Pancreas (tissue), 10 donors: ENCODE measurements around the gene AZI2. TPM values are rescaled to one million over a fixed set of nuclear protein-coding genes. Genes with fewer than 3 reads are reported as not detected.

ENCODE experiments used
- ATAC-seq, 4 donors: fragments of 200-7000 bp; cut with Tn5 transposase; one replicate each; pipeline versions ENCODE4 v1.8.0 to v1.9.1; 2020; ENCODE audit warnings: mild to moderate bottlenecking in 4 of 4, moderate library complexity in 4 of 4
- DNase-seq, 6 donors: peaks; one replicate each; pipeline ENCODE4 v3.0.0-alpha.2; 2020
- FAIRE-seq: peaks from 2 replicates; lab custom pipeline; 2012; peaks lifted over from hg19 to GRCh38; lab: Jason Lieb, UNC
- H3K27ac ChIP-seq, 4 donors: fragments of 200-600 bp; sonication (generic); 1 replicate in 3 of 4; 2 replicates in 1 of 4; pipeline versions ENCODE4 v1.5.0 to v1.8.0; 2020
- H3K27me3 ChIP-seq, 4 donors: fragments of 200-600 bp; one replicate each; pipeline ENCODE4 v1.8.0; 2021
- H3K36me3 ChIP-seq, 3 donors: fragments of 200-600 bp; sonication (generic) in 1 of 3; one replicate each; pipeline versions ENCODE4 v1.5.0 to v1.8.0; 2020 to 2021
- H3K4me1 ChIP-seq, 3 donors: fragments of 200-600 bp; one replicate each; pipeline ENCODE4 v1.8.0; 2021
- H3K4me3 ChIP-seq, 4 donors: fragments of 200-600 bp; sonication (generic) in 2 of 4; one replicate each; pipeline versions ENCODE4 v1.5.0 to v1.8.0; 2020 to 2021
- H3K9me3 ChIP-seq, 4 donors: fragments of 200-600 bp; one replicate each; pipeline ENCODE4 v1.8.0; 2021
- WGBS, 2 donors: extraction: QIAGEN DNeasy Blood & Tissue Kit; methylation state at CpG; one replicate each; pipeline ENCODE4 v1.1.7; 2013; 5-methylcytosine and 5-hydroxymethylcytosine counted together
- intact Hi-C, 3 donors: fragments of 100-400 bp; cut with DNase I; formaldehyde crosslinking; loops; one replicate each; pipeline versions ENCODE4 v1.11.1 to v1.14.2; 2022
- polyA plus RNA-seq, 2 donors: library from polyadenylated mRNA; stranded (reverse); fragments of 200-250 nt; gene quantifications; one replicate each; pipeline ENCODE4 v1.2.3, GENCODE V29; 2013
- total RNA-seq, 6 donors: library from RNA; stranded (reverse); fragmentation: NEBNext Ultra II Directional in 4 of 6; extraction: Animal tissue kit (Norgen Biotek cat#: 25700) in 4 of 6; gene quantifications; one replicate each; pipeline versions ENCODE4 v1.2.1 to v1.2.4, GENCODE V29; 2021 to 2023
- TF ChIP-seq, protein P1 (sequence below), 4 donors: fragments of 200-600 bp; sonication (generic) in 3 of 4; IDR thresholded peaks; one replicate each; pipeline versions ENCODE4 v1.5.0 to v1.8.0; 2021; ENCODE audit warnings: antibody characterized with exemption in 4 of 4
- donor health status: healthy with polysubstance abuse.
- donor health status: DM: no; HTN: no; CAD: no; lungs with moderate emphysema.
- donor health status: DM: no; HTN: no; CAD: no.
- donor health status: control.
- donor health status: control.
- donor health status: Bipolar disorder and iron deficiency.
- donor health status: DM: yes; HTN: yes; CAD: no.
- donor health status: DM: no; HTN: no; CAD: no.
- donor health status: DM: no; HTN: no; CAD: no.
- donor health status: DM: yes; HTN: yes; CAD: no.

Gene AZI2
- total and polyA plus RNA-seq, 8 donors: 13.2 to 35.9 (median 29.3) TPM

GRCh38 chr3:28279770-28280169, 68.9 kb downstream of the AZI2 start:
- intact Hi-C loops: no loop called here
- no peak for FAIRE-seq
- H3K27ac ChIP-seq: no peak overlapping the region

DNA sequence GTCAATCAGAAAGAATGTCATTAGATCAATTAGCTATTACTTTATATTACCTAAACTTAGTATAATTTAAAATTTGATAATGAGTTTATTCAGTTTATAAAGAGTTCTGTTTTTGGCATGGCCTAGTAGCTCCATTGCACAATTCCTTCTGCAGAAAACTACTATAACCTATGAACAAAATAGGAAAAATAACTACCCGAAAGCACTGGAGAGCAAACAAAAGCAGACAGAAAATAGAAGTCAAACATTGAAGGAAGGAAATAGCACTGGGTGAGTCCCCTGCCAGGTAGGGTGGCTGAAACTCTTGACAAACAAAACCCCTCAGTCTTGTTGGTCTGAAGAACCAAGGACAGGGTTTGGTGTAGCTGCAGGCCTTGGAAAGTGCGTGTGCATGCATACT, 69.7 kb downstream of the AZI2 start:
- H3K27ac ChIP-seq: no peak overlapping the region
- peak in 1 of 4 donors; percentile 24 for ATAC-seq
- H3K27me3 ChIP-seq: no peaks in the 10 kb centered on the region
- no peak overlapping the region for H3K4me3 ChIP-seq
- peaks cover 0 to 4% (median 0%) of the 10 kb centered on the region in 3 donors for H3K4me1 ChIP-seq
- DNase-seq: no peak
- no peaks in the 10 kb centered on the region for H3K9me3 ChIP-seq
- no peaks in the 10 kb centered on the region for H3K36me3 ChIP-seq
- intact Hi-C loops: no loop called here
- TF ChIP-seq, protein P1, sequence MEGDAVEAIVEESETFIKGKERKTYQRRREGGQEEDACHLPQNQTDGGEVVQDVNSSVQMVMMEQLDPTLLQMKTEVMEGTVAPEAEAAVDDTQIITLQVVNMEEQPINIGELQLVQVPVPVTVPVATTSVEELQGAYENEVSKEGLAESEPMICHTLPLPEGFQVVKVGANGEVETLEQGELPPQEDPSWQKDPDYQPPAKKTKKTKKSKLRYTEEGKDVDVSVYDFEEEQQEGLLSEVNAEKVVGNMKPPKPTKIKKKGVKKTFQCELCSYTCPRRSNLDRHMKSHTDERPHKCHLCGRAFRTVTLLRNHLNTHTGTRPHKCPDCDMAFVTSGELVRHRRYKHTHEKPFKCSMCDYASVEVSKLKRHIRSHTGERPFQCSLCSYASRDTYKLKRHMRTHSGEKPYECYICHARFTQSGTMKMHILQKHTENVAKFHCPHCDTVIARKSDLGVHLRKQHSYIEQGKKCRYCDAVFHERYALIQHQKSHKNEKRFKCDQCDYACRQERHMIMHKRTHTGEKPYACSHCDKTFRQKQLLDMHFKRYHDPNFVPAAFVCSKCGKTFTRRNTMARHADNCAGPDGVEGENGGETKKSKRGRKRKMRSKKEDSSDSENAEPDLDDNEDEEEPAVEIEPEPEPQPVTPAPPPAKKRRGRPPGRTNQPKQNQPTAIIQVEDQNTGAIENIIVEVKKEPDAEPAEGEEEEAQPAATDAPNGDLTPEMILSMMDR (IDR thresholded peaks at IDR 0.05): no peak
- 78 to 87% methylated on average over 2 of the region's 2 CpGs for WGBS, 2 donors
- peak; percentile 9 for FAIRE-seq

More at GRCh38 chr3:28279770-28280169, 68.9 kb downstream of the AZI2 start:
- Histone ChIP-seq H3K4me3 (no peak overlapping the region), H3K36me3 (no peaks in the 10 kb centered on the region), H3K27me3 (no peaks in the 10 kb centered on the region), H3K4me1 (peaks cover 0 to 4% (median 0%) of the 10 kb centered on the region in 3 donors), H3K9me3 (no peaks in the 10 kb centered on the region)
- DNase-seq (no peak), ATAC-seq (peak in 2 of 4 donors; percentile 34 to 35)
- 58 to 70% methylated on average over 4 of the region's 4 CpGs for WGBS, 2 donors
- TF ChIP-seq, protein P1 (IDR thresholded peaks at IDR 0.05): no peak

- Histone ChIP-seq H3K4me3 (no peak overlapping the region), H3K36me3 (no peaks in the 10 kb centered on the region), H3K27ac (no peak overlapping the region), H3K9me3 (no peaks in the 10 kb centered on the region), H3K4me1 (peaks cover 0 to 3% (median 0%) of the 10 kb centered on the region in 3 donors), H3K27me3 (no peaks in the 10 kb centered on the region)
- TF ChIP-seq, protein P1 (IDR thresholded peaks at IDR 0.05): no peak
- DNase-seq: no peak
- intact Hi-C loops: no loop called here
- no peak for ATAC-seq
- no peak for FAIRE-seq
These were observed 74.8 kb downstream of the AZI2 start for GRCh38 chr3:28273837-28274236.

Other genes starting within 250 kb of the AZI2 start
- gene CMC1, start 107.2 kb downstream of the AZI2 start, total RNA-seq: 1 to 10 TPM; 4.3 to 9.3 (median 7.1) TPM
- 10 to 100 TPM; 16.4 to 23.9 TPM for gene CMC1, start 107.2 kb downstream of the AZI2 start, polyA plus RNA-seq
- 1 to 10 TPM in 4 of 6 donors, under 1 TPM in 2; 0.70 to 1.5 (median 1.0) TPM for gene ZCWPW2, start 103 bp downstream of the AZI2 start, total RNA-seq
- 1 to 10 TPM in 1 of 2 donors, under 1 TPM in 1; 0.84 to 1.5 TPM for gene ZCWPW2, start 103 bp downstream of the AZI2 start, polyA plus RNA-seq